Fibroblast of lung (primary cell): ENCODE results near the gene CFB.

Experiments
- CTCF ChIP-seq, 2 donors: IDR thresholded peaks in 1 of 2; conservative IDR thresholded peaks in 1 of 2; 1 replicate in 1 of 2; 2 replicates in 1 of 2; pipeline ENCODE4 v1.5.1; 2011 to 2012; ENCODE audit warnings: low read length in 2 of 2, control low read depth in 1 of 2, inconsistent platforms in 1 of 2, low read depth in 1 of 2, mild to moderate bottlenecking in 1 of 2
- EZH2 ChIP-seq: IDR thresholded peaks from 2 replicates; pipeline ENCODE4 v1.5.1; 2012; ENCODE audit warnings: low read length, control low read depth, mild to moderate bottlenecking; ENCODE audit errors: missing control alignments

- peak in 1 of 2 donors; percentile 2 for TF ChIP-seq CTCF (conservative IDR thresholded peaks at IDR 0.05 in 1 of 2, IDR thresholded peaks at IDR 0.05 in 1 of 2; ENCODE audit: low read depth in 1 of 2, low read length in 2 of 2)
- no peak for TF ChIP-seq EZH2
These were observed 5.6 kb upstream of the CFB start for GRCh38 chr6:31940256-31940664.
